GM12878 (cell line): ENCODE data around the gene PTRH2. TPM values are rescaled to one million over a fixed set of nuclear protein-coding genes. Genes with fewer than 3 reads are reported as not detected.

Experiments
- BCLAF1 ChIP-seq: fragments of 450-650 bp; IDR thresholded peaks from 2 replicates; pipeline ENCODE4 v1.6.1; 2017; ENCODE audit warnings: antibody characterized with exemption, mild to moderate bottlenecking, moderate library complexity
- FOS ChIP-seq: IDR thresholded peaks from 3 replicates; pipeline ENCODE4 v1.6.1; 2011; ENCODE audit warnings: borderline replicate concordance; ENCODE audit not compliant: insufficient read length; ENCODE audit errors: extremely low read depth
- MEF2A ChIP-seq: IDR thresholded peaks from 2 replicates; pipeline ENCODE4 v1.6.1; 2011; ENCODE audit warnings: low read depth, mild to moderate bottlenecking, low read length, moderate library complexity; ENCODE audit not compliant: insufficient read depth
- MLLT1 ChIP-seq: fragments of 450-650 bp; IDR thresholded peaks from 2 replicates; pipeline ENCODE4 v1.6.1; 2016; ENCODE audit warnings: mild to moderate bottlenecking
- PAX5 ChIP-seq: IDR thresholded peaks from 2 replicates; pipeline ENCODE4 v1.6.1; 2011; ENCODE audit warnings: low read depth, low read length, borderline replicate concordance
- RBBP5 ChIP-seq: fragments of 200-600 bp; sonication (generic); conservative IDR thresholded peaks from 2 replicates; pipeline ENCODE4 v1.6.1; 2016
- RELB ChIP-seq: fragments of 450-650 bp; IDR thresholded peaks from 2 replicates; pipeline ENCODE4 v1.6.1; 2017; ENCODE audit warnings: low read depth, mild to moderate bottlenecking, moderate library complexity
- STAT3 ChIP-seq: IDR thresholded peaks from 2 replicates; pipeline ENCODE4 v1.6.1; 2011; ENCODE audit warnings: low read depth, low read length, improper control_type of control experiment
- WRNIP1 ChIP-seq: IDR thresholded peaks from 2 replicates; pipeline ENCODE4 v1.6.1; 2011; ENCODE audit warnings: low read depth, low read length, improper control_type of control experiment, borderline replicate concordance
- ZNF384 ChIP-seq: IDR thresholded peaks from 2 replicates; pipeline ENCODE4 v1.6.1; 2012; ENCODE audit warnings: low read depth, mild to moderate bottlenecking, low read length, improper control_type of control experiment, borderline replicate concordance
- polyA plus RNA-seq, 11 experiments: library from polyadenylated mRNA; depleted of rRNA in 4 of 11; unstranded in 6 of 11; stranded (reverse) in 5 of 11; fragments of >200 nt; fragmentation: Nextera tagmentation in 4 of 11; fragmentation: Illumina TruSeq in 1 of 11; extraction: Ambion mirVana in 4 of 11; extraction: Trizol in 1 of 11; gene quantifications; 1 replicate in 1 of 11; 2 replicates in 10 of 11; pipeline versions ENCODE4 v1.2.1 to v1.2.3, GENCODE V29; 2011 to 2016; ENCODE audit warnings: inconsistent platforms in 2 of 11, missing spikeins in 2 of 11, low read depth in 1 of 11
- total RNA-seq, 4 experiments: library from RNA; depleted of rRNA in 3 of 4; stranded (reverse); fragments of >200 nt in 3 of 4; fragmentation: Illumina TruSeq in 1 of 4; extraction: Trizol in 1 of 4; gene quantifications; 2 replicates each; pipeline versions ENCODE4 v1.2.1 to v1.2.3, GENCODE V29; 2013 to 2021
- TF ChIP-seq, protein P1 (sequence below): fragments of 450-650 bp; IDR thresholded peaks from 2 replicates; pipeline ENCODE4 v1.6.1; 2018; ENCODE audit warnings: borderline replicate concordance, mild to moderate bottlenecking; ENCODE audit not compliant: partially characterized antibody
- TF ChIP-seq, protein P2 (sequence below): fragments of 450-650 bp; IDR thresholded peaks from 2 replicates; pipeline ENCODE4 v1.6.1; 2018; ENCODE audit warnings: mild to moderate bottlenecking, low read depth, moderate library complexity; ENCODE audit not compliant: partially characterized antibody
- TF ChIP-seq, protein P3 (sequence below): fragments of 450-650 bp; IDR thresholded peaks from 2 replicates; pipeline ENCODE4 v1.6.1; 2017; ENCODE audit warnings: mild to moderate bottlenecking, low read depth, inconsistent platforms; ENCODE audit not compliant: poor library complexity, severe bottlenecking

The PTRH2 gene
- total and polyA plus RNA-seq, 10 of the 15 experiments (the other 5 are each of a cell fraction or from before 2014, with no cell fraction given) = 37.7 to 156 (median 63.4) TPM

DNA sequence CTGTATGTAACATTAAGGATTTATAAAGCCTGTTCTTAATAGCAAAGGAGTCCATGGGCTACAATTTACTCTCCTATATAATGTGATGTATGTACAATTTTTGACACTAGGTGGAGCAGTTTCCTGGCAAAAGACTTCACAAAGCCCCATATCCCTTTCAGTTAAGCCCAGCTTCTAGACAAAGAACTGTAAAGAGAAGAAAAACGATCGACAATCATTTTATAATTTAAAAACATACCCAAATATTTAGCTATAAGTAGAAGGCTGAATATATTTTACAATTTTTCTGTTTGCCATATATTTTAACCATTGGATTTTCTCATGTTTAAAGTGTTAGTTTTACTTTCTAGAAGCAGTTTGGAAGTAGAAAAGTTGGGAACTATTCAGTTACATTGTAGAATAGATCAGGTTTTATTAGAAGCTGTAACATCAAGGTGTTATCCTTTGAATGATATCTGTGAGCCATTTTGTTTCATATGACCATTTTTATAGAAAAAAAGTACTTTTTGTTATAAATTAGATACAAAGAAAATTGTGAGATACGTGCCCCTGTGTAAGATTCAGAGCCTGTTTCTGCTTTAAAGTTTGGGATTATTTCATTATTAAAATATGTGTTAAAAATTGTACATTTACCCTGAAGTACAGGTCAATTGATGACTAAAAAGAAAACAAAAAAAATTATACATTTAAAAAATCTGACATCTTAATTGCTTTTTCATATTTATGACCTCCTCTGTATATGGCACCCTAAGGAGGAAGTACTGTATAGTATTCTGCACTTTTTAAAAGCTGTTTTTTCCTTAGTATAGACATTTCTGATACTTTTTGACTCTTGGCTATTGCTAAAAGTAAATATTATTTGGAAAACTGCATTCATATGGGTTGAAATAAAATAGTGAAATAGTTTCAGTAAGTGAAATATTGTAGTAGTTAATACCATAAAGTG, 46.6 kb upstream of the PTRH2 start (continued):
- TF ChIP-seq MLLT1 = no peak
- TF ChIP-seq STAT3 = no peak
- 0 out of 2 replicates have a peak, but pooled peaks have one; percentile 14 for TF ChIP-seq ZNF384
- 0 out of 2 replicates have a peak, but pooled peaks have one; percentile 18 for TF ChIP-seq MEF2A
- TF ChIP-seq WRNIP1 = no peak
- TF ChIP-seq RBBP5 = no peak
- no peak for TF ChIP-seq BCLAF1
- TF ChIP-seq, protein P1, sequence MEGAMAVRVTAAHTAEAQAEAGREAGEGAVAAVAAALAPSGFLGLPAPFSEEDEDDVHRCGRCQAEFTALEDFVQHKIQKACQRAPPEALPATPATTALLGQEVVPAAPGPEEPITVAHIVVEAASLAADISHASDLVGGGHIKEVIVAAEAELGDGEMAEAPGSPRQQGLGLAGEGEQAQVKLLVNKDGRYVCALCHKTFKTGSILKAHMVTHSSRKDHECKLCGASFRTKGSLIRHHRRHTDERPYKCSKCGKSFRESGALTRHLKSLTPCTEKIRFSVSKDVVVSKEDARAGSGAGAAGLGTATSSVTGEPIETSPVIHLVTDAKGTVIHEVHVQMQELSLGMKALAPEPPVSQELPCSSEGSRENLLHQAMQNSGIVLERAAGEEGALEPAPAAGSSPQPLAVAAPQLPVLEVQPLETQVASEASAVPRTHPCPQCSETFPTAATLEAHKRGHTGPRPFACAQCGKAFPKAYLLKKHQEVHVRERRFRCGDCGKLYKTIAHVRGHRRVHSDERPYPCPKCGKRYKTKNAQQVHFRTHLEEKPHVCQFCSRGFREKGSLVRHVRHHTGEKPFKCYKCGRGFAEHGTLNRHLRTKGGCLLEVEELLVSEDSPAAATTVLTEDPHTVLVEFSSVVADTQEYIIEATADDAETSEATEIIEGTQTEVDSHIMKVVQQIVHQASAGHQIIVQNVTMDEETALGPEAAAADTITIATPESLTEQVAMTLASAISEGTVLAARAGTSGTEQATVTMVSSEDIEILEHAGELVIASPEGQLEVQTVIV = no peak
- TF ChIP-seq, protein P2, sequence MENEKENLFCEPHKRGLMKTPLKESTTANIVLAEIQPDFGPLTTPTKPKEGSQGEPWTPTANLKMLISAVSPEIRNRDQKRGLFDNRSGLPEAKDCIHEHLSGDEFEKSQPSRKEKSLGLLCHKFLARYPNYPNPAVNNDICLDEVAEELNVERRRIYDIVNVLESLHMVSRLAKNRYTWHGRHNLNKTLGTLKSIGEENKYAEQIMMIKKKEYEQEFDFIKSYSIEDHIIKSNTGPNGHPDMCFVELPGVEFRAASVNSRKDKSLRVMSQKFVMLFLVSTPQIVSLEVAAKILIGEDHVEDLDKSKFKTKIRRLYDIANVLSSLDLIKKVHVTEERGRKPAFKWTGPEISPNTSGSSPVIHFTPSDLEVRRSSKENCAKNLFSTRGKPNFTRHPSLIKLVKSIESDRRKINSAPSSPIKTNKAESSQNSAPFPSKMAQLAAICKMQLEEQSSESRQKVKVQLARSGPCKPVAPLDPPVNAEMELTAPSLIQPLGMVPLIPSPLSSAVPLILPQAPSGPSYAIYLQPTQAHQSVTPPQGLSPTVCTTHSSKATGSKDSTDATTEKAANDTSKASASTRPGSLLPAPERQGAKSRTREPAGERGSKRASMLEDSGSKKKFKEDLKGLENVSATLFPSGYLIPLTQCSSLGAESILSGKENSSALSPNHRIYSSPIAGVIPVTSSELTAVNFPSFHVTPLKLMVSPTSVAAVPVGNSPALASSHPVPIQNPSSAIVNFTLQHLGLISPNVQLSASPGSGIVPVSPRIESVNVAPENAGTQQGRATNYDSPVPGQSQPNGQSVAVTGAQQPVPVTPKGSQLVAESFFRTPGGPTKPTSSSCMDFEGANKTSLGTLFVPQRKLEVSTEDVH = no peak
- no peak for TF ChIP-seq PAX5
- TF ChIP-seq RELB = peak; percentile 22; the same call in 1 of the 2 replicates
- TF ChIP-seq, protein P3, sequence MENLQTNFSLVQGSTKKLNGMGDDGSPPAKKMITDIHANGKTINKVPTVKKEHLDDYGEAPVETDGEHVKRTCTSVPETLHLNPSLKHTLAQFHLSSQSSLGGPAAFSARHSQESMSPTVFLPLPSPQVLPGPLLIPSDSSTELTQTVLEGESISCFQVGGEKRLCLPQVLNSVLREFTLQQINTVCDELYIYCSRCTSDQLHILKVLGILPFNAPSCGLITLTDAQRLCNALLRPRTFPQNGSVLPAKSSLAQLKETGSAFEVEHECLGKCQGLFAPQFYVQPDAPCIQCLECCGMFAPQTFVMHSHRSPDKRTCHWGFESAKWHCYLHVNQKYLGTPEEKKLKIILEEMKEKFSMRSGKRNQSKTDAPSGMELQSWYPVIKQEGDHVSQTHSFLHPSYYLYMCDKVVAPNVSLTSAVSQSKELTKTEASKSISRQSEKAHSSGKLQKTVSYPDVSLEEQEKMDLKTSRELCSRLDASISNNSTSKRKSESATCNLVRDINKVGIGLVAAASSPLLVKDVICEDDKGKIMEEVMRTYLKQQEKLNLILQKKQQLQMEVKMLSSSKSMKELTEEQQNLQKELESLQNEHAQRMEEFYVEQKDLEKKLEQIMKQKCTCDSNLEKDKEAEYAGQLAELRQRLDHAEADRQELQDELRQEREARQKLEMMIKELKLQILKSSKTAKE = peak; percentile 29
- TF ChIP-seq FOS = no peak
